Thymus (tissue), 11 donors: ENCODE results near the gene UGGT1. TPM values are rescaled to one million over a fixed set of nuclear protein-coding genes. Genes with fewer than 3 reads are reported as not detected.

ENCODE experiments used
- DNase-seq, 9 donors: peaks; one replicate each; pipeline ENCODE4 v3.0.0-alpha.2; 2013; ENCODE audit warnings: low spot score in 9 of 9, low read depth in 6 of 9, missing footprints in 1 of 9
- H3K27ac ChIP-seq, 2 donors: one replicate each; pipeline ENCODE4 v1.5.1; 2013; ENCODE audit warnings: control low read depth in 1 of 2, low read depth in 1 of 2, low read length in 1 of 2, mild to moderate bottlenecking in 1 of 2, moderate library complexity in 1 of 2
- H3K27me3 ChIP-seq, 2 donors: one replicate each; pipeline ENCODE4 v1.5.1; 2013; ENCODE audit warnings: low read length in 1 of 2; ENCODE audit not compliant: control insufficient read depth in 2 of 2, insufficient read depth in 1 of 2
- H3K36me3 ChIP-seq, 2 donors: one replicate each; pipeline ENCODE4 v1.5.1; 2013; ENCODE audit warnings: low read length in 1 of 2, mild to moderate bottlenecking in 1 of 2, moderate library complexity in 1 of 2; ENCODE audit not compliant: control insufficient read depth in 2 of 2, insufficient read depth in 2 of 2
- H3K4me1 ChIP-seq, 2 donors: one replicate each; pipeline ENCODE4 v1.5.1; 2013; ENCODE audit warnings: low read length in 2 of 2; ENCODE audit not compliant: control insufficient read depth in 2 of 2, insufficient read depth in 2 of 2
- H3K4me3 ChIP-seq, 2 donors: one replicate each; pipeline ENCODE4 v1.5.1; 2013; ENCODE audit warnings: low read length in 2 of 2, control low read depth in 1 of 2, mild to moderate bottlenecking in 1 of 2
- H3K9me3 ChIP-seq, 2 donors: one replicate each; pipeline ENCODE4 v1.5.1; 2013; ENCODE audit warnings: low read length in 1 of 2, mild to moderate bottlenecking in 1 of 2; ENCODE audit not compliant: control insufficient read depth in 2 of 2, insufficient read depth in 1 of 2
- WGBS: extraction: QIAGEN DNeasy Blood & Tissue Kit; methylation state at CpG from one replicate; pipeline ENCODE4 v1.1.7; 2013; 5-methylcytosine and 5-hydroxymethylcytosine counted together
- polyA plus RNA-seq: library from polyadenylated mRNA; stranded (reverse); fragments of 200-250 nt; gene quantifications from one replicate; pipeline ENCODE4 v1.2.3, GENCODE V29; 2013
- total RNA-seq: library from RNA; stranded (reverse); fragments of 120-200 nt; gene quantifications from one replicate; pipeline ENCODE4 v1.2.4, GENCODE V29; 2013
- donor health status: healthy.

UGGT1 gene
- total and polyA plus RNA-seq, 2 donors = 10.4 to 35.0 TPM

- H3K36me3 ChIP-seq = peaks cover 43 to 67% of the 10 kb centered on the region in 2 donors
- H3K4me3 ChIP-seq = no peak overlapping the region
- H3K27me3 ChIP-seq = no peaks in the 10 kb centered on the region
- H3K4me1 ChIP-seq = no peaks in the 10 kb centered on the region
- no peak overlapping the region for H3K27ac ChIP-seq
- DNase-seq = no peak
- H3K9me3 ChIP-seq = no peaks in the 10 kb centered on the region
- over 99% methylated on average over 9 of the region's 9 CpGs for WGBS
These were observed 48.6 kb downstream of the UGGT1 start for GRCh38 chr2:128139624-128140023.

- no peak overlapping the region for H3K27ac ChIP-seq
- peaks cover 32 to 62% of the 10 kb centered on the region in 2 donors for H3K36me3 ChIP-seq
- H3K4me1 ChIP-seq = no peaks in the 10 kb centered on the region
- WGBS = 100% methylated on average over 3 of the region's 3 CpGs
- H3K27me3 ChIP-seq = no peaks in the 10 kb centered on the region
- H3K9me3 ChIP-seq = no peaks in the 10 kb centered on the region
- DNase-seq = no peak
- no peak overlapping the region for H3K4me3 ChIP-seq
These were observed 54.7 kb downstream of the UGGT1 start for GRCh38 chr2:128145651-128146050.

GRCh38 chr2:128153786-128154185, 62.8 kb downstream of the UGGT1 start:
- 98% methylated on average over 3 of the region's 3 CpGs for WGBS
- Histone ChIP-seq H3K36me3 (peaks cover 31 to 59% of the 10 kb centered on the region in 2 donors), H3K27me3 (no peaks in the 10 kb centered on the region), H3K4me3 (no peak overlapping the region), H3K4me1 (no peaks in the 10 kb centered on the region), H3K27ac (no peak overlapping the region), H3K9me3 (no peaks in the 10 kb centered on the region)
- DNase-seq = no peak

- Histone ChIP-seq H3K36me3 (peaks cover 28 to 57% of the 10 kb centered on the region in 2 donors), H3K4me3 (no peak overlapping the region), H3K4me1 (no peaks in the 10 kb centered on the region), H3K27ac (no peak overlapping the region), H3K27me3 (no peaks in the 10 kb centered on the region), H3K9me3 (no peaks in the 10 kb centered on the region)
- over 99% methylated on average over 4 of the region's 4 CpGs for WGBS
- DNase-seq = no peak
These were observed 63.2 kb downstream of the UGGT1 start for GRCh38 chr2:128154225-128154624.

GRCh38 chr2:128155970-128156369, 65.0 kb downstream of the UGGT1 start:
- peaks cover 32 to 61% of the 10 kb centered on the region in 2 donors for H3K36me3 ChIP-seq
- DNase-seq = no peak
- no peaks in the 10 kb centered on the region for H3K9me3 ChIP-seq
- WGBS = 97% methylated on average over 9 of the region's 9 CpGs
- no peak overlapping the region for H3K4me3 ChIP-seq
- H3K4me1 ChIP-seq = no peaks in the 10 kb centered on the region
- H3K27ac ChIP-seq = no peak overlapping the region
- no peaks in the 10 kb centered on the region for H3K27me3 ChIP-seq

GRCh38 chr2:128156812-128157211, 65.8 kb downstream of the UGGT1 start:
- DNase-seq = no peak
- Histone ChIP-seq H3K27me3 (no peaks in the 10 kb centered on the region), H3K4me1 (no peaks in the 10 kb centered on the region), H3K4me3 (no peak overlapping the region), H3K36me3 (peaks cover 33 to 56% of the 10 kb centered on the region in 2 donors), H3K27ac (no peak overlapping the region), H3K9me3 (no peaks in the 10 kb centered on the region)
- 97% methylated on average over 3 of the region's 3 CpGs for WGBS

- H3K9me3 ChIP-seq = no peaks in the 10 kb centered on the region
- peaks cover 35 to 56% of the 10 kb centered on the region in 2 donors for H3K36me3 ChIP-seq
- H3K27me3 ChIP-seq = no peaks in the 10 kb centered on the region
- no peak overlapping the region for H3K4me3 ChIP-seq
- no peak overlapping the region for H3K27ac ChIP-seq
- no peaks in the 10 kb centered on the region for H3K4me1 ChIP-seq
- DNase-seq = no peak
- 98% methylated on average over 3 of the region's 3 CpGs for WGBS
These were observed 66.6 kb downstream of the UGGT1 start for GRCh38 chr2:128157644-128158043.

- 96% methylated on average over 1 of the region's 1 CpG for WGBS
- DNase-seq = no peak
- H3K36me3 ChIP-seq = peaks cover 37 to 51% of the 10 kb centered on the region in 2 donors
These were observed 67.2 kb downstream of the UGGT1 start for GRCh38 chr2:128158176-128158575.

GRCh38 chr2:128159437-128159836, 68.4 kb downstream of the UGGT1 start:
- WGBS = 97% methylated on average over 7 of the region's 7 CpGs
- no peaks in the 10 kb centered on the region for H3K4me1 ChIP-seq

More at GRCh38 chr2:128158176-128158575, 67.2 kb downstream of the UGGT1 start:
- Histone ChIP-seq H3K4me3 (no peak overlapping the region), H3K27me3 (no peaks in the 10 kb centered on the region), H3K4me1 (no peaks in the 10 kb centered on the region), H3K9me3 (no peaks in the 10 kb centered on the region), H3K27ac (no peak overlapping the region)

More at GRCh38 chr2:128159437-128159836, 68.4 kb downstream of the UGGT1 start:
- Histone ChIP-seq H3K4me3 (no peak overlapping the region), H3K27me3 (no peaks in the 10 kb centered on the region), H3K36me3 (peaks cover 36 to 47% of the 10 kb centered on the region in 2 donors), H3K9me3 (no peaks in the 10 kb centered on the region), H3K27ac (no peak overlapping the region)
- no peak for DNase-seq
